Measurements from ENCODE around the gene DIS3L2. TPM values are rescaled to one million over a fixed set of nuclear protein-coding genes. Genes with fewer than 3 reads are reported as not detected.

DIS3L2 gene
- total RNA-seq, 1 donor from 2014 or later, result 24.0 TPM

GRCh38 chr2:232372231-232373208 lies 411.0 kb downstream of the DIS3L2 start:
- no peak for TF ChIP-seq CTCF (IDR thresholded peaks at IDR 0.05; ENCODE audit: insufficient read depth, low read depth, low read length)
- TF ChIP-seq EZH2 (IDR thresholded peaks at IDR 0.05; ENCODE audit: insufficient read depth, low read length), result no peak
- Histone ChIP-seq H3K27ac (ENCODE audit: low read depth, low read length) (no peak overlapping the region), H4K20me1 (ENCODE audit: insufficient read depth, low read length) (no peaks in the 10 kb centered on the region), H3K9me3 (ENCODE audit: insufficient read depth, low read depth, low read length) (no peaks in the 10 kb centered on the region), H3K79me2 (ENCODE audit: insufficient read depth, low read length) (no peaks in the 10 kb centered on the region), H3K36me3 (ENCODE audit: insufficient read depth, low read length) (no peaks in the 10 kb centered on the region), H3K27me3 (ENCODE audit: insufficient read depth, low read length) (peaks cover 13% of the 10 kb centered on the region), H3K9ac (ENCODE audit: low read length) (no peak overlapping the region), H3K4me1 (ENCODE audit: insufficient read depth, low read length) (no peaks in the 10 kb centered on the region), H3K4me2 (ENCODE audit: low read length) (no peak overlapping the region), H3K4me3 (ENCODE audit: insufficient read depth, low read depth, low read length) (no peak overlapping the region), H2AFZ (ENCODE audit: low read depth, low read length) (no peak overlapping the region)
- peaks cover 17% of the 10 kb centered on the region for H3K27me3 Mint-ChIP-seq (ENCODE audit: low read depth, unreplicated experiment)
- DNase-seq (ENCODE audit: low read depth) (no peak), FAIRE-seq (no peak)
- H3K27ac Mint-ChIP-seq (ENCODE audit: unreplicated experiment), result no peak overlapping the region
- no peaks in the 10 kb centered on the region for H3K9me3 Mint-ChIP-seq (ENCODE audit: unreplicated experiment)
- H3K36me3 Mint-ChIP-seq (ENCODE audit: low read depth, unreplicated experiment), result no peaks in the 10 kb centered on the region
- H3K4me3 Mint-ChIP-seq (ENCODE audit: unreplicated experiment), result no peak overlapping the region
- no peaks in the 10 kb centered on the region for H3K4me1 Mint-ChIP-seq (ENCODE audit: low read depth, unreplicated experiment)

GRCh38 chr2:232374356-232374755 lies 412.8 kb downstream of the DIS3L2 start:
- Histone ChIP-seq H3K27ac (ENCODE audit: low read depth, low read length) (no peak overlapping the region), H3K9ac (ENCODE audit: low read length) (no peak overlapping the region), H3K27me3 (ENCODE audit: insufficient read depth, low read length) (peaks cover 12% of the 10 kb centered on the region), H3K4me1 (ENCODE audit: insufficient read depth, low read length) (no peaks in the 10 kb centered on the region), H2AFZ (ENCODE audit: low read depth, low read length) (no peak overlapping the region), H3K9me3 (ENCODE audit: insufficient read depth, low read depth, low read length) (no peaks in the 10 kb centered on the region), H3K79me2 (ENCODE audit: insufficient read depth, low read length) (no peaks in the 10 kb centered on the region), H3K4me2 (ENCODE audit: low read length) (no peak overlapping the region), H3K4me3 (ENCODE audit: insufficient read depth, low read depth, low read length) (no peak overlapping the region), H4K20me1 (ENCODE audit: insufficient read depth, low read length) (no peaks in the 10 kb centered on the region), H3K36me3 (ENCODE audit: insufficient read depth, low read length) (no peaks in the 10 kb centered on the region)
- Mint-ChIP-seq H3K27ac (ENCODE audit: unreplicated experiment) (no peak overlapping the region), H3K4me3 (ENCODE audit: unreplicated experiment) (no peak overlapping the region), H3K9me3 (ENCODE audit: unreplicated experiment) (no peaks in the 10 kb centered on the region), H3K27me3 (ENCODE audit: low read depth, unreplicated experiment) (peaks cover 20% of the 10 kb centered on the region), H3K4me1 (ENCODE audit: low read depth, unreplicated experiment) (no peaks in the 10 kb centered on the region), H3K36me3 (ENCODE audit: low read depth, unreplicated experiment) (no peaks in the 10 kb centered on the region)
- no peak for DNase-seq (ENCODE audit: low read depth)
- no peak for FAIRE-seq
- TF ChIP-seq CTCF (IDR thresholded peaks at IDR 0.05; ENCODE audit: insufficient read depth, low read depth, low read length) (no peak), EZH2 (IDR thresholded peaks at IDR 0.05; ENCODE audit: insufficient read depth, low read length) (no peak)

- FAIRE-seq, result no peak
Observed at GRCh38 chr2:232375164-232375563, 413.7 kb downstream of the DIS3L2 start.

More at GRCh38 chr2:232375164-232375563, 413.7 kb downstream of the DIS3L2 start:
- Mint-ChIP-seq H3K4me3 (ENCODE audit: unreplicated experiment) (no peak overlapping the region), H3K4me1 (ENCODE audit: low read depth, unreplicated experiment) (no peaks in the 10 kb centered on the region), H3K27ac (ENCODE audit: unreplicated experiment) (no peak overlapping the region), H3K9me3 (ENCODE audit: unreplicated experiment) (no peaks in the 10 kb centered on the region), H3K27me3 (ENCODE audit: low read depth, unreplicated experiment) (peaks cover 20% of the 10 kb centered on the region), H3K36me3 (ENCODE audit: low read depth, unreplicated experiment) (no peaks in the 10 kb centered on the region)
- DNase-seq (ENCODE audit: low read depth), result no peak
- Histone ChIP-seq H3K79me2 (ENCODE audit: insufficient read depth, low read length) (no peaks in the 10 kb centered on the region), H3K9ac (ENCODE audit: low read length) (no peak overlapping the region), H3K4me1 (ENCODE audit: insufficient read depth, low read length) (no peaks in the 10 kb centered on the region), H3K4me3 (ENCODE audit: insufficient read depth, low read depth, low read length) (no peak overlapping the region), H2AFZ (ENCODE audit: low read depth, low read length) (no peak overlapping the region), H3K36me3 (ENCODE audit: insufficient read depth, low read length) (no peaks in the 10 kb centered on the region), H3K9me3 (ENCODE audit: insufficient read depth, low read depth, low read length) (no peaks in the 10 kb centered on the region), H3K4me2 (ENCODE audit: low read length) (no peak overlapping the region), H3K27ac (ENCODE audit: low read depth, low read length) (no peak overlapping the region), H3K27me3 (ENCODE audit: insufficient read depth, low read length) (peaks cover 10% of the 10 kb centered on the region), H4K20me1 (ENCODE audit: insufficient read depth, low read length) (no peaks in the 10 kb centered on the region)
- TF ChIP-seq EZH2 (IDR thresholded peaks at IDR 0.05; ENCODE audit: insufficient read depth, low read length) (no peak), CTCF (IDR thresholded peaks at IDR 0.05; ENCODE audit: insufficient read depth, low read depth, low read length) (no peak)
